PC-3 (cell line): ENCODE measurements around the gene OLFML2A.

ENCODE experiments used
- EZH2 ChIP-seq: fragments of 300-600 bp; sonication (generic); IDR thresholded peaks from one replicate; pipeline ENCODE4 v1.6.1; 2017; ENCODE audit warnings: antibody characterized with exemption, mild to moderate bottlenecking, low read length; ENCODE audit not compliant: unreplicated experiment
- EZH2phosphoT487 ChIP-seq: fragments of 300-600 bp; sonication (generic); IDR thresholded peaks from 2 replicates; pipeline ENCODE4 v1.6.1; 2018; ENCODE audit warnings: mild to moderate bottlenecking, antibody characterized with exemption, low read length, borderline replicate concordance
- TF ChIP-seq, protein P1 (sequence below): fragments of 300-600 bp; sonication (generic); conservative IDR thresholded peaks from 2 replicates; pipeline ENCODE4 v1.5.1; 2017; ENCODE audit warnings: antibody characterized with exemption, low read depth, mild to moderate bottlenecking, low read length

DNA sequence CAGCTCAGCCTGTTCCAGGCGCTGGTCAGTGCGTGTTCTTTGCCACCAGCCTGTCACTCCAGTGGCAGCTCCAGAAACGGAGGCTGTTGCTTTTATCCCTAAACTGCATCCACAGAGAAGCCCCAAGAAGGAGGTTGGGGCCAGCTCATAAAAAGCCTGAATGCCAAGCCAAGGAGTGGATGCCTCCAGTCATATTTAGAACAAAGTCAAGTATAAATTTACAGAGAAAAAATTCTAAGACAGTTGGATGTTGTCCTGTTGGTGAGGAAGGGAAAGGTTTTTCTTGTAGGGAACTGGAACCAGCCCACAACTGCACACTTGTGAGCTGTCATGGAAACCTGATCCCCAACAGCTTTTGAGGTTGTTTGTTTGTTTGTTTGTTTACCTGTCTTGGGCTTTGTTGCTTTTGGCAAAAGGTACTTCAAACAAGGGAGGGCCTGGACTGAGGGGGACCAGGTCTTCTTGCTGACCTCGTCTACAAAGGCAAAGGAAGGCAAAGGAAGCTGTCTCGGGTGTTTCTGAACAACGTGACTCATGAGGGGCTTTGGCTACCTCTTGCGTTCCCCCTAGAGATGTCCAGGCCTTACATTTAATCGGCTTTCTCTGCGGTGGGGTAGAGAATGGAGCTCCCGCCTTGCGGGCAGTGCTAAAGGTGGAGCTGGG lies 36.7 kb downstream of the OLFML2A start:
- TF ChIP-seq, protein P1, sequence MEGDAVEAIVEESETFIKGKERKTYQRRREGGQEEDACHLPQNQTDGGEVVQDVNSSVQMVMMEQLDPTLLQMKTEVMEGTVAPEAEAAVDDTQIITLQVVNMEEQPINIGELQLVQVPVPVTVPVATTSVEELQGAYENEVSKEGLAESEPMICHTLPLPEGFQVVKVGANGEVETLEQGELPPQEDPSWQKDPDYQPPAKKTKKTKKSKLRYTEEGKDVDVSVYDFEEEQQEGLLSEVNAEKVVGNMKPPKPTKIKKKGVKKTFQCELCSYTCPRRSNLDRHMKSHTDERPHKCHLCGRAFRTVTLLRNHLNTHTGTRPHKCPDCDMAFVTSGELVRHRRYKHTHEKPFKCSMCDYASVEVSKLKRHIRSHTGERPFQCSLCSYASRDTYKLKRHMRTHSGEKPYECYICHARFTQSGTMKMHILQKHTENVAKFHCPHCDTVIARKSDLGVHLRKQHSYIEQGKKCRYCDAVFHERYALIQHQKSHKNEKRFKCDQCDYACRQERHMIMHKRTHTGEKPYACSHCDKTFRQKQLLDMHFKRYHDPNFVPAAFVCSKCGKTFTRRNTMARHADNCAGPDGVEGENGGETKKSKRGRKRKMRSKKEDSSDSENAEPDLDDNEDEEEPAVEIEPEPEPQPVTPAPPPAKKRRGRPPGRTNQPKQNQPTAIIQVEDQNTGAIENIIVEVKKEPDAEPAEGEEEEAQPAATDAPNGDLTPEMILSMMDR: no peak
- no peak for TF ChIP-seq EZH2
- TF ChIP-seq EZH2phosphoT487: no peak
